Islet precursor cell (in vitro differentiated cells): ENCODE results near the gene METAP1D.

ENCODE experiments used
- DNase-seq: peaks from one replicate; pipeline ENCODE4 v3.0.0-alpha.2; 2018

METAP1D gene

GRCh38 chr2:171999161-171999560, 592 bp upstream of the METAP1D start:
- DNase-seq: no peak

- no peak for DNase-seq
Observed at GRCh38 chr2:172000696-172001361, 1.1 kb downstream of the METAP1D start.

- DNase-seq: no peak
Observed at GRCh38 chr2:172007372-172007771, 7.6 kb downstream of the METAP1D start.

- DNase-seq: no peak
Observed at GRCh38 chr2:172009823-172010222, 10.1 kb downstream of the METAP1D start.

- DNase-seq: no peak
Observed at GRCh38 chr2:172011812-172012575, 12.2 kb downstream of the METAP1D start.

GRCh38 chr2:172012677-172013391, 13.1 kb downstream of the METAP1D start:
- DNase-seq: no peak

- DNase-seq: peak; percentile 10
Observed at GRCh38 chr2:172013396-172013795, 13.6 kb downstream of the METAP1D start.

GRCh38 chr2:172021074-172021931, 21.6 kb downstream of the METAP1D start:
- DNase-seq: peak; percentile 82

- peak; percentile 67 for DNase-seq
Observed at GRCh38 chr2:172021955-172022354, 22.2 kb downstream of the METAP1D start.

- DNase-seq: no peak
Observed at GRCh38 chr2:172031536-172031935, 31.8 kb downstream of the METAP1D start.

- no peak for DNase-seq
Observed at GRCh38 chr2:172038121-172038520, 38.4 kb downstream of the METAP1D start.

GRCh38 chr2:172038604-172039003, 38.9 kb downstream of the METAP1D start:
- DNase-seq: no peak

GRCh38 chr2:172039011-172039704, 39.4 kb downstream of the METAP1D start:
- DNase-seq: no peak

GRCh38 chr2:172040311-172040710, 40.6 kb downstream of the METAP1D start:
- DNase-seq: no peak

- DNase-seq: no peak
Observed at GRCh38 chr2:172046080-172046678, 46.4 kb downstream of the METAP1D start.

GRCh38 chr2:172046866-172047565, 47.3 kb downstream of the METAP1D start:
- DNase-seq: no peak

- no peak for DNase-seq
Observed at GRCh38 chr2:172047566-172048507, 48.1 kb downstream of the METAP1D start.

- DNase-seq: no peak
Observed at GRCh38 chr2:172048508-172049503, 49.1 kb downstream of the METAP1D start.
